Ishikawa (cell line): Measurements from ENCODE around the gene RAB3IL1.

ENCODE experiments used
- CEBPB ChIP-seq: IDR thresholded peaks from 2 replicates; pipeline ENCODE4 v1.6.1; 2012
- CREB1 ChIP-seq: IDR thresholded peaks from 2 replicates; pipeline ENCODE4 v1.6.1; 2012; ENCODE audit warnings: low read depth
- EGR1 ChIP-seq: IDR thresholded peaks from 2 replicates; pipeline ENCODE4 v1.6.1; 2012
- EP300 ChIP-seq: IDR thresholded peaks from 2 replicates; pipeline ENCODE4 v1.6.1; 2012; ENCODE audit warnings: borderline replicate concordance
- FOXM1 ChIP-seq: IDR thresholded peaks from 2 replicates; pipeline ENCODE4 v1.6.1; 2012; ENCODE audit warnings: low read depth, borderline replicate concordance
- NFIC ChIP-seq: IDR thresholded peaks from 2 replicates; pipeline ENCODE4 v1.6.1; 2012
- RAD21 ChIP-seq: IDR thresholded peaks from 2 replicates; pipeline ENCODE4 v1.6.1; 2012; ENCODE audit warnings: low read depth
- TAF1 ChIP-seq: IDR thresholded peaks from 2 replicates; pipeline ENCODE4 v1.6.1; 2012; ENCODE audit warnings: low read depth, mild to moderate bottlenecking
- TCF12 ChIP-seq: IDR thresholded peaks from 2 replicates; pipeline ENCODE4 v1.6.1; 2012; ENCODE audit warnings: low read depth
- TEAD4 ChIP-seq: IDR thresholded peaks from 2 replicates; pipeline ENCODE4 v1.6.1; 2012
- YY1 ChIP-seq: IDR thresholded peaks from 2 replicates; pipeline ENCODE4 v1.6.1; 2012; ENCODE audit warnings: low read depth
- ZBTB7A ChIP-seq: IDR thresholded peaks from 2 replicates; pipeline ENCODE4 v1.6.1; 2012; ENCODE audit warnings: low read depth
- TF ChIP-seq, protein P1 (sequence below): IDR thresholded peaks from 2 replicates; pipeline ENCODE4 v1.6.1; 2012; ENCODE audit warnings: low read depth, mild to moderate bottlenecking
- TF ChIP-seq, protein P2 (sequence below): IDR thresholded peaks from 2 replicates; pipeline ENCODE4 v1.6.1; 2012
- TF ChIP-seq, protein P3 (sequence below): IDR thresholded peaks from 2 replicates; pipeline ENCODE4 v1.6.1; 2012

The RAB3IL1 gene

DNA sequence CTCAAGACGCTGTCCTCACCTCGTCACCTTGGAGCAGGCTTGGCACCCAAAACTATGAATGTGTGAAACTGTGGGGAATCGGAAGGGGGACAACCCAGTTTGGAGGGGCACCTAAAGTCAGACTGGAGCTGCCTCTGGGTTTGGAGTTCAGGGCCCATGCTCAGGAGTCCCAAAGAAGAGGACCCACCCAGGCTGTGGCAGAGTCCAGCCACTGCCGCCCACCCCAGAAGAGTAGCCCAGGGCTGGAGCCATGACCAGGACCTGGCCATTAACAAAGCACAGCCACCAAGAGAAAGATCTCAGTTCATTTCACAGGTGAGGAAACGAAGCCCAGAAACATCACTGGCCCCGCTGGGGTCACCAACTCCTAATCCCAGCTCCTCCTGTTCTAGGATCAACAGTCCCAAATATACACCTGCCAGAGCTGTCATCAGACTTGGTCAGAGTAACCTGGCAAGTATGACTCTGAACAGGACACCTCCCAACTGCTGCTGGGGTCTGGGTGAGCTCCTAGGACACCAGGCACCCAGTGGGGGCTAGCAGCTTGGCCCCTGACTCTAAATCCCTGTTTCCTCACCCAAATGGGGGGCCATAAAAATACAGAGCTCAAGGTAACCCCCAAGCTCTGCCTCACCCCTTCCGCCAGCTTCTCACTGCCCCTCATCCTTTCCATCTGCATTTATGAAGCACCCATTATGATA lies 2.7 kb downstream of the RAB3IL1 start:
- TF ChIP-seq RAD21, result no peak

DNA sequence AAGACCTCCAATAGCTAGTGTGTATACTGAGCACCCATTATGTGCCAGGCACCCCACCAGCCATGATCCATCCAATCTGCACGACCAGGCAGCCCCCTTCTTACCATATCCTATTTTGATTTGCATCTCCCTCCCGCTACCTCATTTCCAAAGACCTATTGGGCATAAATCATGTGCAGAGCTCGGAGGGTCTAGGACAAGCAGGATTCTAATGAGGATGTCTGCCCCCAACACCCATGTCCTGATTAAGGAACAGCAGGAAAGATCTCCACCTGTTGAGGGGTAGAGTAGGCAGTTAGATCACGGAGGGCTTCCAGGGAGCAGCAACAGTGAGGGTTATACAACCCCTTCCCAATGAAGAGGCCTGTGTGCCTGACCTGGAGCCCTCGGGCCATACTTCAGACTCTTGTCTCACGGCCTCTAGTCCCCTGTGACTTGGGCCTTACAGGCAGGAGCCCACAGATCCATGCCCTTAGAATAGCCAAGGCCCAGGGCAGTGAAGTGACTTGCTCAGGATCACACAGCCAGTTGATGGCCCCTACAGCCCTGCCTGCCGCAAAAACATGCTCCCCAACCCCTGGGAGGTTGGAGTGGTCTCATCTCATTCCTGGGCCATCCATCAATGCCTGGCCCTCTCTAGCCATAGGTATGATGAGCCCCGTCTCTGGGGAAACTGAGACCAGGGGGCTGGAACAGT lies 3.5 kb downstream of the RAB3IL1 start:
- no peak for TF ChIP-seq CREB1
- TF ChIP-seq YY1, result no peak
- TF ChIP-seq ZBTB7A, result no peak
- TF ChIP-seq, protein P1, sequence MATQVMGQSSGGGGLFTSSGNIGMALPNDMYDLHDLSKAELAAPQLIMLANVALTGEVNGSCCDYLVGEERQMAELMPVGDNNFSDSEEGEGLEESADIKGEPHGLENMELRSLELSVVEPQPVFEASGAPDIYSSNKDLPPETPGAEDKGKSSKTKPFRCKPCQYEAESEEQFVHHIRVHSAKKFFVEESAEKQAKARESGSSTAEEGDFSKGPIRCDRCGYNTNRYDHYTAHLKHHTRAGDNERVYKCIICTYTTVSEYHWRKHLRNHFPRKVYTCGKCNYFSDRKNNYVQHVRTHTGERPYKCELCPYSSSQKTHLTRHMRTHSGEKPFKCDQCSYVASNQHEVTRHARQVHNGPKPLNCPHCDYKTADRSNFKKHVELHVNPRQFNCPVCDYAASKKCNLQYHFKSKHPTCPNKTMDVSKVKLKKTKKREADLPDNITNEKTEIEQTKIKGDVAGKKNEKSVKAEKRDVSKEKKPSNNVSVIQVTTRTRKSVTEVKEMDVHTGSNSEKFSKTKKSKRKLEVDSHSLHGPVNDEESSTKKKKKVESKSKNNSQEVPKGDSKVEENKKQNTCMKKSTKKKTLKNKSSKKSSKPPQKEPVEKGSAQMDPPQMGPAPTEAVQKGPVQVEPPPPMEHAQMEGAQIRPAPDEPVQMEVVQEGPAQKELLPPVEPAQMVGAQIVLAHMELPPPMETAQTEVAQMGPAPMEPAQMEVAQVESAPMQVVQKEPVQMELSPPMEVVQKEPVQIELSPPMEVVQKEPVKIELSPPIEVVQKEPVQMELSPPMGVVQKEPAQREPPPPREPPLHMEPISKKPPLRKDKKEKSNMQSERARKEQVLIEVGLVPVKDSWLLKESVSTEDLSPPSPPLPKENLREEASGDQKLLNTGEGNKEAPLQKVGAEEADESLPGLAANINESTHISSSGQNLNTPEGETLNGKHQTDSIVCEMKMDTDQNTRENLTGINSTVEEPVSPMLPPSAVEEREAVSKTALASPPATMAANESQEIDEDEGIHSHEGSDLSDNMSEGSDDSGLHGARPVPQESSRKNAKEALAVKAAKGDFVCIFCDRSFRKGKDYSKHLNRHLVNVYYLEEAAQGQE, result no peak
- no peak for TF ChIP-seq NFIC
- no peak for TF ChIP-seq TEAD4
- no peak for TF ChIP-seq CEBPB
- TF ChIP-seq TAF1, result no peak
- TF ChIP-seq EGR1, result no peak
- TF ChIP-seq, protein P2, sequence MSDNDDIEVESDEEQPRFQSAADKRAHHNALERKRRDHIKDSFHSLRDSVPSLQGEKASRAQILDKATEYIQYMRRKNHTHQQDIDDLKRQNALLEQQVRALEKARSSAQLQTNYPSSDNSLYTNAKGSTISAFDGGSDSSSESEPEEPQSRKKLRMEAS, result no peak
- no peak for TF ChIP-seq FOXM1
- no peak for TF ChIP-seq EP300

DNA sequence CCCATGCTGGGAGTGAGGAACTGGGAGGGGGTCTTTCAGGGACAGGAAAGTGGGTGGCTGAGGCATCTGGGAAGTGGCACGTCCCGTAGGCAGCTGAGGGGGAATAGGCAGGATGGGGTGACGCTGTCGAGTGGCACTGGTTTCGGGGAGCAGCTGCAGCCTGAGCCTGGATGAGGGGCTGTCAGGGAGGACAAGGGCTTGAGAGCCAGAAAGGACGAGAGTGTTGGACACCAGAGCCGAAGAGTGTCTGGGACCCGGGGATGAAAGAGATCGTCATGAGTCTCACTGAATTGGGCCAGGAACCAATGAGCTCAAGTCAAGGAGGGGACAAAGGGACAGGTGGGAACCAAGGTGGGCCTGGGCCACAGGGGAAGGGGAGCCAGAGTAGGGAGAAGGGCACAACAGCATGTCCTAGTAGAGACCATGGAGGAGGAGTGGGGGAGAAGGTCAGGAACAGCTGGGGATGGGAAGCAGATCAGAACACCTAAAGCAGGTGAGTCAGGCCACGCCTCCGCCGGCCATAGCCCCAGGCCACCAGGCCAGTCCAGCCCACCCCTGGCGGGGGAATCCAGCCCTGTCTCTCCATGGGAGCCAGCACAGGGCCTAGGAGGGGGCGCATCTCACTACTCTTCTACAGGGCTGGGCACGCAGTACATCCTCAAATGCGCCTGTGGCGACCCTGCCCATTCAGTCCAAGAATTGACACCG lies 4.2 kb downstream of the RAB3IL1 start:
- no peak for TF ChIP-seq CEBPB
- TF ChIP-seq, protein P2, result no peak
- no peak for TF ChIP-seq YY1
- TF ChIP-seq TCF12, result no peak
- no peak for TF ChIP-seq TAF1
- TF ChIP-seq EGR1, result no peak
- TF ChIP-seq TEAD4, result no peak
- no peak for TF ChIP-seq RAD21
- TF ChIP-seq NFIC, result no peak
- TF ChIP-seq, protein P3, sequence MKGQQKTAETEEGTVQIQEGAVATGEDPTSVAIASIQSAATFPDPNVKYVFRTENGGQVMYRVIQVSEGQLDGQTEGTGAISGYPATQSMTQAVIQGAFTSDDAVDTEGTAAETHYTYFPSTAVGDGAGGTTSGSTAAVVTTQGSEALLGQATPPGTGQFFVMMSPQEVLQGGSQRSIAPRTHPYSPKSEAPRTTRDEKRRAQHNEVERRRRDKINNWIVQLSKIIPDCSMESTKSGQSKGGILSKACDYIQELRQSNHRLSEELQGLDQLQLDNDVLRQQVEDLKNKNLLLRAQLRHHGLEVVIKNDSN, result no peak
- no peak for TF ChIP-seq ZBTB7A
- TF ChIP-seq EP300, result no peak
- TF ChIP-seq, protein P1, result no peak

DNA sequence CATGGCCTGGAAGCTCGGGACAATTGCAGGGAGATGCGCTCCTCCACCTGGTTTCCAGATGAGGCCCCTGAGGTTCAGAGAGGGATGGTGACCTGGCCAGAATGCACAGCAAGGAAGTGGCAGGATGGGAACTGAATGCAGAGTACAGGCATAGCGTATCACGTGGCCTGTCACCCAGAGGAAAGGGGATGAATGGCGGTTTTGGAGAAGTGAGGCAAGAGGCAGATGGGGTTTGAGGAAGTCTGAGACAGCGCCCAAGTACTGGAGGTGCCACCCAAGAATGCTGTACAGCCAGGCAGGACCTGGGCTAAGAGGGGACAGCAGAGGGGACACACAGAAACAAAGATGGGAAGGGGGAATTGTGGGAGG lies 4.9 kb downstream of the RAB3IL1 start:
- TF ChIP-seq TCF12 (no peak), YY1 (no peak), EP300 (no peak), CEBPB (no peak), TAF1 (no peak)
- TF ChIP-seq, protein P3, result no peak

DNA sequence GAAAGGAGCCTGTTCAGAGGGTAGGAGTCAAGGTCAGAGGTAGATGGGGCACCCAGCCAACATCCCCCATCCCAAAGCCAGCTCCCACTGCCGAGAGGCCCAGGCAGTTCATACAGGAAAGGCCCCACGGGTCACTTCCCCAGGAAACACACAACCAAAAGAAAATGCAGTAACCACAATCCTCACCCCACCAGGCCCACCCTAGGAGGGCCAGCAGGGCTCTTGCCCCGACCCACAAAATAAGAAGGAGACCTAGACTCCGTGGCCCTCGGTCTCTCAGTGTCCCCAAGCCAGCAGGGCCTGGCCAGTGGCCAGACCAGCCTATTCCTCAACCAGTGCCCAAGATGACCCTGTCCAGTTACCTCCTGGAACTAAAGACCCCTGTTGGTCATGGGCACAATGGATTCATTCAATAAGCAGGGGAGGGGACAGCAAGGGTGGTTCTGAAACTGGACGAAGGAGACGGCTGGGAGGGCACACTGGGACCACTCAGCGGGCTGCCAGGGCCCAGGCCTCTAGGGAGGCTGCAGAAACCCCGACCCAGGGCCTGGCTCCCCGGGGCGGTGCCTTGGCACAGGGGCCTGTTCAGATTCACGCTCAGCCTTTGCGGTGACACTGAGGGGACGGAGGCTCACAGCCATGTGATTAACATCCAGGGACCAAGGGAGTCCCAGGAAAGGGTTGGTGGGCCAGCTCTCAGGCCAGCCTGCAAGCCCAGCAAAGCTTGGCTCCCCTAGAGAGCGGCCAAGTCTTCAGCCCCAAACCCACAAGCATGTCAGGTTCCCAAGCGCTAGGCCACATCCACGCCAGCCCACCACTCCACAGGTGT lies 5.5 kb downstream of the RAB3IL1 start:
- no peak for TF ChIP-seq RAD21
- TF ChIP-seq EP300, result no peak
- no peak for TF ChIP-seq CREB1
- no peak for TF ChIP-seq FOXM1
- no peak for TF ChIP-seq EGR1
- TF ChIP-seq TCF12, result no peak
- no peak for TF ChIP-seq ZBTB7A
- TF ChIP-seq, protein P3, result no peak
- TF ChIP-seq CEBPB, result no peak
- no peak for TF ChIP-seq TEAD4
- TF ChIP-seq TAF1, result no peak
- TF ChIP-seq YY1, result no peak
